Measurements from ENCODE around the gene KDF1.

KDF1 gene

DNA sequence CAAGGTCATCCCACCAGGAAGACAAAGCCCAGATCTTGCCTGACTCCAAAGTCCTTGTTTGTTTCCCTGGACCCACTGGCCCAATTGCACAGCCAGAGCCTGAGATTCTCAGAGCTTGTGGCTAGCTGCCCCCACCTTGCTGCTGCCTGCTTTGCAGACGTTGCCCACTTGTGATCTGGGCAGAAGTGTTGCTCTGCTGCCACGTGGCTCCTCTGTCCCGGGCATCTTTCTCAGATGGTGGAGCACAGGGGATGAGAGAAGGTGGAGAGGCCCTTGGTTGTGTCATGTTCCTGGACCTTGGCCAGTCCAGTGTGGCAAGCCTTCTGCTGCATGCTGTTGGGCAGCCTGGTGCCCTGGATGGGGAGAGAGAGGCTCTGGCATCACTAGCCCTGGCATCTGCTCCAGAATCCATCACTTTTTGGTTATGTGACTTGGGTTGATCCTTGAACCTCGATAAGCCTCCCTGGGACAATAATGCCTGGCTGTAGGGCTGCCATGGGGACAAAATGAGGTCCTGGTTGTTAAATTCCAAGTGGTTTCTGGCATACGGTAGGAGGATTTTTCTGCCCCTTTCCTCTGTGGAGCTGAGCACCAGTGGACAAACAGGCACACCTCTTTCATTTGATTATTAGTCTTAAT, 44.9 kb downstream of the KDF1 start:
- DNase-seq (ENCODE audit: low spot score) = no peak

- no peak for DNase-seq (ENCODE audit: low spot score)
Measured at GRCh38 chr1:26913754-26914619, 46.3 kb downstream of the KDF1 start, which contains the start of gene NR0B2. Gene NR0B2 (minus strand): TSS chr1:26913975. CDS start chr1:26913940, 35 bp downstream.

DNA sequence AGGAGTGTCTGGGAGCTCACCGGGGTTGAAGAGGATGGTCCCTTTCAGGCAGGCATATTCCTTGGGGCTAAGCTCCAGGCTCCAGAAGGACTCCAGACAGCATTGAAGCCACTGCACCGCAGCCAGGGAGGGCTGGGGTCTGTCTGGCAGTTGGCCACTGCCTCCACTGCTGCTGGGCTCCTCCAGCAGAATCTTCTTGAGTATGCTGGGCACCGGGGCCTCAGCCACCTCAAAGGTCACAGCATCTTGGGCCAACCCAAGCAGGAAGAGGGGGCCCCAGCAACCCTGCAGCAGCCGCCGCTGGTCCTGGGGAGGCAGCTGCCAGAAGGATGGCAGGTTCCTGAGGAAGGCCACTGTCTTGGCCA, 46.9 kb downstream of the KDF1 start:
- no peak for DNase-seq (ENCODE audit: low spot score)

DNA sequence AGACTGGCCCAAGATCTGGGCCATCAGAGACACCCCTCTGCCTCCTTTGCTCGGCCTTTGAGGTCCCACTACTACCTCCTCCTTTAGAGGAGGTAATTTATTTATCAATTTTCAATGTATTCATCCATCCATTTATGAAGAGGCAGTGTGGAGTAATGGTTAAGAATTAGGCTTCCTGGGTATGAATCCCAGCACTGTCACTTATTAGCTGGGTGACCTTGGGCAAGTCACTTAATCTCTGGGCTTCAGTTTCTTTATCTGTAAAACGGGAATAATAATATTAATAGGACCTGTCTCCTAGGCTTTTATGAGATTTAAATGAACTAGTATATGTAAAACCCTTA, 48.1 kb downstream of the KDF1 start:
- no peak for DNase-seq (ENCODE audit: low spot score)

GRCh38 chr1:26911399-26912146, 48.7 kb downstream of the KDF1 start:
- DNase-seq (ENCODE audit: low spot score) = no peak

DNA sequence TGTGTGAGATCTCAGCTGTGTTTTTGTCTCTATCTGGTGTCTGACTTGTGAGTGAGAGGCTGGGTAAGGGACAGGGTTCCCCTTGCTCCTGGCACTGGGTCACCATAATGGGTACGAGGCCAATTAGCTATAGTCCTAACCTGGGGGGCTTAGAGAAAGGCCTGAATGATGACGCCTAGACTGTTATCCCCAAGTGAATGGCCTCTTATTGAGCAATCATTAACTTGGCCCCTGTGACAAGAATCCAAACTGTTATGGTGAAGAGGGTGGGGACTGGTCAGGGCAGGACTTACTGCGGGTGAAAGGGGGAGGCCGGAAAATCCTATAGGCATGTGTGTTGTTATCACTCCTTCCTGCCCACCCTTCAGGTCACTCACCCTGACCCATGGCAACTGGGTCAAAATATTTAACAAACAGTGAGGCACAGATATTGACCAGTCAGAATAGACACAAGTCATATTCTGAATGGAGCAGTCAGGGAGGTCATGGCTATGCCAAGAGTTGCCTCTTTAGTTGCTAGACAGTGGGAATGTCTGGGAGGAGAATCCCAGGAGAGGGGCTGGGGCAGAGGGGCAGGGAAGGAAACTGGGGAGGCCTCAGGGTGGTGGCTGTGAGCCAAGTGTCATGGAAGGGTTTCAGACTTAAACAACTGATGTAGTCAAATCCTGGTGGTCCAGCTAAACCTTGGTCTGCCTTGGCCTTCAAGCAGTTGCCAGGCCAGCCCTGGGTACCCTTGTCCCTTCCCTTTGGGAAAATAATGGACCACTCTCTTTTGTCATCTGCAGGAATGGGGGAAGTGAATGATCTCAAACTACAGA, 49.7 kb downstream of the KDF1 start:
- DNase-seq (ENCODE audit: low spot score) = no peak

- no peak for DNase-seq (ENCODE audit: low spot score)
Measured at GRCh38 chr1:26909951-26910342, 50.3 kb downstream of the KDF1 start.

- DNase-seq (ENCODE audit: low spot score) = no peak
Measured at GRCh38 chr1:26907071-26907917, 53.0 kb downstream of the KDF1 start.

GRCh38 chr1:26900815-26901511, 59.3 kb downstream of the KDF1 start:
- no peak for DNase-seq (ENCODE audit: low spot score)

GRCh38 chr1:26900001-26900814, 60.1 kb downstream of the KDF1 start, which contains the start of gene GPATCH3:
Gene GPATCH3 (minus strand): TSS chr1:26900467. CDS start chr1:26900442, 25 bp downstream.
- peak; percentile 93 for DNase-seq (ENCODE audit: low spot score)
